Stimulated activated CD4-positive, alpha-beta T cell treated with anti-CD3 and anti-CD28 coated beads, Interleukin-1b, Interleukin-23, amount 100 ng/mL, for 1 hour (primary cell): ENCODE data around the gene EPHX1.

ENCODE experiments used
- DNase-seq, 2 donors: peaks; one replicate each; pipeline ENCODE4 v3.0.0-alpha.2; 2020; ENCODE audit warnings: low read depth in 2 of 2

Gene EPHX1

GRCh38 chr1:225842788-225843425 lies 33.0 kb downstream of the EPHX1 start:
- no peak for DNase-seq

GRCh38 chr1:225843426-225843795 lies 33.5 kb downstream of the EPHX1 start:
- DNase-seq, result no peak

- DNase-seq, result no peak
Observed at GRCh38 chr1:225844236-225845061, 34.5 kb downstream of the EPHX1 start.

DNA sequence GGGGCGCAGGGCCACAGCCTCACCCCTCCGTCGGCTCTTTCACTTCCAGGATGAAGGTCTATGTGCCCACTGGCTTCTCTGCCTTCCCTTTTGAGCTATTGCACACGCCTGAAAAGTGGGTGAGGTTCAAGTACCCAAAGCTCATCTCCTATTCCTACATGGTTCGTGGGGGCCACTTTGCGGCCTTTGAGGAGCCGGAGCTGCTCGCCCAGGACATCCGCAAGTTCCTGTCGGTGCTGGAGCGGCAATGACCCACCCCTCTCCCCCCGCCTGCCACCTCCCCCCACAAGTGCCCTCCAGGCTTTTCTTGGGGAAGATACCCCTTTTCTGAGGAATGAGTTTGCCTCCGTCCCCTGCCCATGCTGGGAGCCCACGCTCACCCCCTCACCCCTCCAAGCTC lies 35.2 kb downstream of the EPHX1 start:
- DNase-seq, result no peak

GRCh38 chr1:225845571-225846259 lies 35.8 kb downstream of the EPHX1 start:
- DNase-seq, result peak in 1 of 2 donors; percentile 12

GRCh38 chr1:225846331-225847310 lies 36.7 kb downstream of the EPHX1 start:
- DNase-seq, result no peak

GRCh38 chr1:225847610-225848009 lies 37.7 kb downstream of the EPHX1 start:
- no peak for DNase-seq

DNA sequence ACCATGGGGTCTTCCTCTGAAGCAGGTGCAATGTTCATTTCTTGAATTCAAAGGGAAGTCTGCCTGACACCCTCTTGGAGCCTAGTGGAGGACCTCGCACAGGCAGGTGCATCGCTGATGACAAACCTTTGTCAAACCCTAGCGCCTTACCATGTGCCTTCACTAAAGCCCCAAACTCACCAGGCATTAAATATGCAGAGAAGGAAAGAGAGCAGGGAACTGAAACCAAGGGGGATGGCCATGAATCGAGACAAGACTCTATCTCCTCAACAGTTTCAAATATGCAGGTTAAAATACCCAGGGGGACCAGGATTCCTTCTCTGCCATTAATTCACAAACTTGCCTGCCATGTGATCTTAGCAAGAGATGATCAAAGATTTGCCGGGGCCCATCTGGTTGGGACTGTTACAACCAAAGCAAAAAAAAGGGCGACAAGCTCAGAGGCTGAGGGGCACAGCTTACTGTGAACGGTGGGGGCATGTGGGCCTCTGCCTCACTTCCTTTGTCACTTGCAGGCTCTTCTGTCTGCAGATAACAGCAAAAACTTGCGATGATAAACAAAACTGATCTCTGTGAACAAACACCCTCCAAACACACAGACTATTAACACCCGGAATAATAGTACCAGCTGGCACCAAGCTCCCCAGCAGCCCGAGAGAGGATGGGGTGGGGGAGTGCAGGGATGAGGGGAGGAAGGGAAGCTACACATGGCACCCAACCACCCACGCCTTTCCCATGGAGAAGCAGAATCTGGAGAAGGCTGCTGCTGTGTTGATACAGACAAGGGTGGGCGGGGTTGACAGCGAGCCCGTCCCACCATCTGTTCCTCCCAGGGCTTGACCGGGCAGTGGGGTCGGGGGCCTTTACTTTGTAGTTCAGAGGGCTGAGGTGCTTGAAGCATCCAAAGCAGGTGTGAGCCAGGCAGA lies 38.4 kb downstream of the EPHX1 start:
- no peak for DNase-seq

DNA sequence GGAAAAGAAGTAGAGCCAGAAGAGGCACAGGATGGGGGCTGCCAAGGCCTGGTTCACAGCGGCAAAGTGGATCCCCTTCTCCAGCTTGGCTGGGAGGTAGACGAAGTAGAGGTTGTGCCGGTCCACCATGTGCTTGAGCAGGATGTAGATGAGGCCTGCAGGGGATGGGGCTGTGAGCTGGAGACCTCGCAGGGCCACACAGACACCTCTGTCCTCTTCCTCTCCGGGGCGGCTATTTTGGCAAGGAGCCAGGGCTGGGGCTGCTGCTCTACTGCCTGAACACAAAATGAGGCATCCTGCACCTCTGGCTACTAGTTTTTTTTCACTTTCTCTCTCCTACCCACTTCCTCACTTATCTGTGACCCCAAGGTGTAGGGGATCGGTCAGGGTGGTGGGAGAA lies 40.0 kb downstream of the EPHX1 start:
- DNase-seq, result no peak

GRCh38 chr1:225850370-225850769 lies 40.4 kb downstream of the EPHX1 start:
- no peak for DNase-seq

GRCh38 chr1:225851805-225852204 lies 41.9 kb downstream of the EPHX1 start:
- DNase-seq, result no peak

DNA sequence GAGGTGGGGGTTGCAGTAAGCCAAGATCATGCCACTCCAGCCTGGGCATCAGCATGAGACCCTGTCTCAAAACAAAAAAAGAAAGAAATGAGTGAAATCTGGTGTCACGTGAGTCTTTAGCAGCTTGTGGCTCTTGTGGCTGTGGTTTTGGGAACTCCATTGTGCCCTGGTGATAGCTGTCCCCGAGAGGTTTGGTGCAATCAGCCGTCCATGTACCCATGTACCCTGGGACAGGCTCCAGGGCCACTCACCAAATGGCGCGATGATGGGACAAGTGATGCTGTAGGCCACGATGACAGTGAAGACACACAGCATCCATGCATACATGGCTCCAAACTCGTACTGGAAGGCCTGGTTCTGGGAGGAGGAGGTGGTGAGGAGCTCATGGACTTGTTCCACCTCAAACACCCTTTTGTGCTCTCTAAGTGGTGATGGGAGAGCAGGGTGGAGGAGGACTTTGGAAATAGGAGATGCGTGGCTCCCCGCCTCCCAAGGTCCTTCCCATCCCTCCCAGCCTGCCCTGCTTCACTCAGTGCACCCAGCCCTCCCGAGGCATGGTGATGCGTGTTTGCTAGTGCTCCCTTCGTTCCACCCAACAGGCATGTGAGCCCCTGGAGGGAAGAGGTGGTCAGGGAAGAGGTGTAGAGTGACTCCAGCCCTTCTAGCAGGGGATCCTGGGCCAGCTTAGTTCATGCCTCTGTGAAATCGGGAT lies 42.6 kb downstream of the EPHX1 start:
- no peak for DNase-seq

DNA sequence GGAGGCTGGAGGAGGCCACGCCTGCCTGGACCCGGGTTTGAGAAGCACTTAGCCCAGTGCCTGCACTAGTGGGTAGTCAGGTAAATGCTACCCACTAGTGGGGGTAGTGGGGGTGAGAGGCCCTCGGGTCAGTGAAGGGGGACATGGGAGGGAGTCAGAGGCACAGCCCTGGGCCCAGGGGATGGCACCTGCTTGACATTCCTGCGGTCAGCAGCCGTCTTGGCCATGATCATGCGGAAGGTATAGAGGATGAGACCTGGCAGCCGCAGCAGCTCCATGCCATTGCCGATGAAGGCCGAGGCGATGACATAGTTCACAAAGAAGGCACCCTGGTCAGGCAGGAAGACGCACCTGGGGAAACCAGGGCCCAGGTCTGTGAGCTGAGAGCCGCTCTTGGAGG lies 43.5 kb downstream of the EPHX1 start:
- DNase-seq, result no peak

DNA sequence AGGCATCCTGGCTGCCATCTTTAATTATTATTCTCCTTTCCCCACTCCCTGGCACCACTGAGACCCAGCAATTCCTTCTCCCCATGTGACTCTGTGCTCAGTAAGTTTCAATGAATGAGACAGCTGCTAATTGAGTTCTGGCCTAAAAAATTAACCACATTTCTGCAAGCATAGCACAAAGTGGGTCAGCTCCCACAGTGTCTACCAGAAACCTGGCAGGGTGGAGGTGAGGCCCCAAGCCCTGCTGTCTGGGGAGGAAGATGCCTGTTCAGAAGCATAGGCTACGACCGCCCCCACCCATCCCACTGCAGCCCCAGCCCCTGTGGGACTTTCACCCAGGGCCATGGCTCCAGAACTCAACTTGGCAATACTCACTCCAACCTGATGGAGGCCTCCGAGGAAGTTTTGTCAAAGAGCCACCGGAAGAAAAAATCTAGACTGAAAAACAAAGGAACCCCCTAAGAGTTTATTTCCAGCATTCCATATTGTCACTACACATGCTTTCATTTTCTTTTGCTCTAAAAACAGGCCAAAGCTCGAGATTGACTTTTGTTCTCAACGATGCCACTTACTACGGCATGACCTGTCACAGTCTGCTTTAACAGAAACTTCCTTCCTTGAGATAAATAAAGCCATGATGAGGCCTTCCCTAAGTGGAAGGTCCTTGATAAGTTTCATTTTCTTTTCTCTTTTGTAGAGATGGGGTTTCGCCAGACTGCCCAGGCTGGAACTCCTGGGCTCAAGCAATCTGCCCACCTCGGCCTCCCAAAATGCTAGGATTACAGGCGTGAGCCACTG lies 45.8 kb downstream of the EPHX1 start:
- DNase-seq, result no peak

GRCh38 chr1:225857256-225857655 lies 47.3 kb downstream of the EPHX1 start:
- DNase-seq, result no peak

DNA sequence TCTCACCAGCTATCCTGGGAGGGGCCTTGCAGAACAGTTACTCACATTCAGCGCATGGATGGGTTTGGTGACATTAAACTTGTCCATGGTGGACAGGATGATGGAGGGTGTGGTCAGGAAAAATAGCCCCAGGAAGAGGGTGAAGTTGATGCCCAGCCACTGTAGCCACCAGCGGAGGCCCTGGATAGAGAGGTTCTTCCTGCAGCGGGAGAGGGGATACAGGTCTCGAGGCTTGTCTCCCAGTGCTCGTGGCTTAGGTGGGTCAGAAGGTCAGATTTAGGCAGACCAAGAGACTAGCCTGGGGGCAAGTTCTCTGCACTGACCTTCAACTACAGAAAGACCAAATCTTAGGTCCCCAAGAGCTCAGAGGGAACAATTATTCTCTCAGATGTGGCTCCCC lies 49.2 kb downstream of the EPHX1 start:
- DNase-seq, result no peak

GRCh38 chr1:225860107-225860506 lies 50.2 kb downstream of the EPHX1 start:
- no peak for DNase-seq

DNA sequence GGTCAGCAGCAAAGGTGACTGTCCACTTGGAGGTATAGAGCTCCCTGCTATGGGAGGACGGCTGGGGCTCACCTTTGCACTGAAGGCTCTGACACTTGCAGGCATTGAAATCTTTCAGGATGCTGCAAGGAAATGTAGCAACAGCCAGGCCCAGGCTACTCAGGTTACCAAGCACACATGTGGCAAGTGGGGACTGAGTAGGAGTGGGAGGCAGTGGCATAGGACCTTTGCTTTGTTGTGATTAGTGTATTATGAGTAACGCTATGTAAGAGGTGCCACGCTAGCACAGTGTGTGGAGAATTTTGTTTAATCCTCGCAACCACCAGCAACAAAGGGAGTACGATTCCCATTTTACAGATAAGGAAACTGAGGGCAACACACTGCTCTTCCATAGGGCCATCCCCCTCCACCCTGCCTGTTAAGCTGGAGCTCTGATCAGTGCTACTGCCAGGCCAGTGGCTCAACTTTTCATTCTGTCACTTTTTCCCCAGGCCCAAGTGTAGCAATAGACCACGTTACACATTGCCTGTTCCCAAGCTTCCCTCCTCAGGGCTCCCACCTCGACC lies 51.0 kb downstream of the EPHX1 start:
- DNase-seq, result no peak
